SJCRH30 (cell line): Measurements from ENCODE around the gene PAK4. TPM values are rescaled to one million over a fixed set of nuclear protein-coding genes. Genes with fewer than 3 reads are reported as not detected.
A peak's percentile ranks its signal among the peaks of the same experiment; 100 is the strongest.

Source experiments
- DNase-seq, 2 experiments: peaks; one replicate each; pipeline ENCODE4 v3.0.0-alpha.2; 2015 to 2020
- H3K27ac ChIP-seq: fragments of 250-450 bp; sonication (Bioruptor Pico); 2 replicates; pipeline ENCODE4 v1.5.1; 2020; ENCODE audit warnings: mild to moderate bottlenecking, moderate library complexity
- H3K27me3 ChIP-seq: fragments of 250-450 bp; sonication (Bioruptor Pico); 2 replicates; pipeline ENCODE4 v1.5.1; 2020; ENCODE audit warnings: mild to moderate bottlenecking, moderate library complexity
- H3K36me3 ChIP-seq: fragments of 250-450 bp; sonication (Bioruptor Pico); 2 replicates; pipeline ENCODE4 v1.5.1; 2020; ENCODE audit warnings: mild to moderate bottlenecking, moderate library complexity
- H3K4me1 ChIP-seq: fragments of 250-450 bp; sonication (Bioruptor Pico); 2 replicates; pipeline ENCODE4 v1.5.1; 2020; ENCODE audit warnings: mild to moderate bottlenecking, moderate library complexity
- H3K4me3 ChIP-seq: fragments of 250-450 bp; sonication (Bioruptor Pico); 2 replicates; pipeline ENCODE4 v1.5.1; 2020; ENCODE audit warnings: mild to moderate bottlenecking, moderate library complexity
- H3K9me3 ChIP-seq: fragments of 250-450 bp; sonication (Bioruptor Pico); replicated peaks from 2 replicates; pipeline ENCODE4 v1.5.1; 2020; ENCODE audit warnings: mild to moderate bottlenecking, moderate library complexity
- total RNA-seq: library from RNA; depleted of rRNA; stranded (reverse); fragments of >200 nt; shearing (Covaris generic); gene quantifications from 2 replicates; pipeline ENCODE4 v1.2.3, GENCODE V29; 2014

Gene PAK4
- total RNA-seq, 1 experiment from 2014 or later = 11.6 TPM

DNA sequence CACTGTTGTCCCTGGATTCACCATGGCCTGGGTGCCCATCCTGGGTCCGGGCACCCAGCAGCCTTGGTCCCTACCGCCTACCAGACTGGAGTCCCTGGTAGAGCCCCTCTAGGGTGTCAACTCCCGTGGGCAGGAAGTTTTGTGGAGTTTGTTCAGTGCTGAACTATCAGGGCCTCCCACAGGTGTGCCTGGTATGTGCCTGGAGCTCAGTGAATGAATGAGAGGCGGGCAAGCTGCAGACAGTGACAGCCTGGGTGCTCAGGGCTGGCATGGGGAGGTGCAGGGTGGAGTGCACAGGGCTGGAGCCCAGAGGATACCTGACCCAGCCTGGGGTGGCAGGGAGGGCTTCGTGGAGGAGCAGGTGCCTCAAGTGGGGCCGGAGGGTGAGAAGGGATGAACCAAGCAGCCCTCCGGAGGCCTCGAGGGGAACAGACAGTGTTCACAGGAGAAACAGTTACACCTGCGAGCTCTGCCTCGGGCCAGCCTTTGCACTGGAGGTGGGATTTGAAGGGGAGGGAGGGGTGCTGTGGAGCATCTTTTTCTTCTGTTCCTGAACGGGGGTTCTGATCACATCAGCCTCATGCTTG lies 29.6 kb downstream of the PAK4 start:
- no peak for DNase-seq
- no peak overlapping the region for H3K4me3 ChIP-seq
- H3K9me3 ChIP-seq = no peaks in the 10 kb centered on the region
- H3K4me1 ChIP-seq = peaks cover 6% of the 10 kb centered on the region
- no peaks in the 10 kb centered on the region for H3K36me3 ChIP-seq
- H3K27ac ChIP-seq = no peak overlapping the region
- H3K27me3 ChIP-seq = no peaks in the 10 kb centered on the region

DNA sequence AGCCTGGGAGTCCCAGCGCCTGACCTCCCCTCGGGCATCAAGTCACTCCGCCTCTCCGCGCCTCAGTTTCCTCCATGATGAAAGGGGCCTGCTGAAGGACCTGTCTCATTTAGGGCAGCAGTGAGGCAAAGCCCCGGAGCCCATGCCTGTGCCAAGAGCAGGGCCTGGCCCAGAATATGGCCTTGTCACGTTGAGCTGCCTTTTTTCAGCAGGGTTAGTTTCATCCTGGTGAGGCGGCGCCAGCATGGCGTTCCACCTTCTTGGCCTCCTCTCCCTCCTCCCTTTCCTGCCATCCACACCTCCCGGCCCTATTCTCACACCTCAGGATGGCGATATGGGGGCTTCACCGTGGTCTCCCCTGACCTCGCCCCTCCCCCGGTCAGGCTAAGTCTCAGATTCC lies 30.2 kb downstream of the PAK4 start:
- Histone ChIP-seq H3K36me3 (no peaks in the 10 kb centered on the region), H3K4me3 (no peak overlapping the region), H3K4me1 (peaks cover 6% of the 10 kb centered on the region), H3K27ac (no peak overlapping the region), H3K27me3 (no peaks in the 10 kb centered on the region), H3K9me3 (no peaks in the 10 kb centered on the region)
- no peak for DNase-seq

DNA sequence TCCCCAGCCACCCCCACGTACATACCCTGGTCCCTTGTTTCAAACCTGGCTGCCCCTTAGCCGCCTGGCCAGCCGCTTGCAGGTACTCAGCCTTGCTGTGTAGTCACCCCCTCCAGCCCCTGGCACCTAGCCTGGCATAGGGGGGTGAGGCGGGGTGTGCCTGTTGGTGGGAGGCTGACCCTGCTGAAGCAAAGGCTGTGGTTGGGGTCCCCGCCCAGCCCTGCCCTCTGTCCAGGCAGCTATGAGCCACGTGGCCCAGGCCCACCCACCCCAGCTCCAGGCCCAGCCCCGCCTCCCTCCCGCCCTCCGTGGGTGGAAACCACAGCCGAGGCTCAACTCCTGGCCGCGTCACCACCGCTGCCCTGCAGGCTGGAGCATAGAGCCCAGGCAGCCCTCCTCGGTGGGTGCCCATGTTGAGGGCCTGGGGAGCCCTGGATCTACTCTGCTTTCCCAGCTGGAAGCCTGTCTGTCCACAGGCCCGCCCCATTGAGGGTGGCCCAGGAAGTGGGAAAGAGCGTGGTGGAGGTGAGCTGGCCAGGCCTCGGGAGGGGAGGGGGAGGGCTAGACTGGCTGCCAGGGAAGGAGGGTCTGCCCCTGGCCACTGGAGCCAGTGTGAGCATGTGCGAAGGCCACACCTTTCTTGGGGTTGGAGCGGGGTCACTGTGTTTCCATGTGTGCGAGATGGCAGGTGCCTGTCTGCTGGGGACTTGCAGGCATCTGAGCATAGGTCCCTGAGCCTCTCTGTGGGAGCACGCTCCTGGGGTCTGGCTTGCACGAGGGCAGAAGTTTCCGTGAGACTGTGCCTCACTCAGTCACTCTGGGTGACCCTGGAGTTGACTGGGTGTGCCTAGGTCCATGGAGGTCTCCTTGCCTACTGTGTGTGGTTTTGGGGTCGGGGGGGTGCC lies 31.0 kb downstream of the PAK4 start:
- no peak for DNase-seq

DNA sequence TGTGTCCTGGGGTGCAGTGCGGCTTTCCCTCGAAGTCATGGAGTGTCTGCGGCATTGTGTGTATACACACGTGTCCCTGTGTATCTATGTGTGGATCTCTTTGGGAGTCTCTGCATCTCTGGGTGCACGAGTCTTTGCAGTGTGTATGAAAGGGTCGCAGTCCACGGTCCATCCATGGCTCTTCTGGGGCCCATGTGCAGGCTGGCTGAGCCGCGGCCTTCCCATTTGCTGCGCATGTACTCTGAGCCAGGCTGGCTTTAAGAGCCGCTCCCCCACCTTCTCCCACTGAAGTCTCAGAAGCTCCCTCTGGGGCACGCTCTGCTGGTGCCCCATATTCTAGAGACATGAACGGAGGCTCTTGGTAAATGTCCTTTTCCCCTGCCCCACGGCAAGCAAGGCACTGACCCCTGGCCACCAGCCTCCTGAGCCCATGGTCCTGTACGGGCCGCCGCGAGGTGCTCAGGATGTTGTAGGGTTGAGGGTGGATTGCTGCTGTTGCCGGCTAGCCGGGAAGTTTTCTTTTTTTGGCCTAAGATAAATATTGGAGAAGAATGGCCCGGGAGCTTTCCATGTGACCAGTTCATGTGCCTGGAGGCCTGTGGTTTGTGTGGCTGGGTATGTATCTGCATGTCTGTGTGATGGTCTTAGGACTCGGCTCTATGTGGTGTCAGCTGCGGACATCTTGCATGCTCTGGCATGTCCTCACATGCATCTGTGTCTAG lies 31.9 kb downstream of the PAK4 start:
- H3K36me3 ChIP-seq = no peaks in the 10 kb centered on the region
- H3K4me1 ChIP-seq = no peaks in the 10 kb centered on the region
- no peaks in the 10 kb centered on the region for H3K9me3 ChIP-seq
- H3K27me3 ChIP-seq = no peaks in the 10 kb centered on the region
- no peak for DNase-seq
- H3K27ac ChIP-seq = no peak overlapping the region
- H3K4me3 ChIP-seq = no peak overlapping the region

More for the DNA sequence above, 31.0 kb downstream of the PAK4 start:
- no peak overlapping the region for H3K27ac ChIP-seq
- no peaks in the 10 kb centered on the region for H3K27me3 ChIP-seq
- no peaks in the 10 kb centered on the region for H3K9me3 ChIP-seq
- peaks cover under 1% of the 10 kb centered on the region; the same call in 1 of the 2 replicates for H3K4me1 ChIP-seq
- no peaks in the 10 kb centered on the region for H3K36me3 ChIP-seq
- no peak overlapping the region for H3K4me3 ChIP-seq

DNA sequence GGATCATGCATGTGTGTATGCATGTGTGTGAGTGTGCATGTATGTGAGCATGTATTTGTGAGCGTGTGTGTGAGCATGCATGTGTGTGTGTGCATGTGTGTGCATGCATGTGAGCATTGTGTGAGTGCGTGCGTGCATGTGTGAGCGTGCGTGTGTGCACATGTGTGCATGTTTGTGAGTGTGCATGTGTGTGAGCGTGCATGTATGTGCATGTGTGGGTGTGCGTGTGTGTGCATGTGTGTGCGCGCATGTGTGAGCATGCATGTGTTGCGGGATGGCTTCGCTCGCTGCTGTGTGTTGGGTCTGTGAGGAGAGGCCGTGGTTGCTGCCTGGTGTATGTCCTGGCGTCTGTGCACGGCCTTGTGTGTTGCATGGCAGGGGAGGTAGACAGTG lies 32.4 kb downstream of the PAK4 start:
- no peak for DNase-seq
- no peaks in the 10 kb centered on the region for H3K27me3 ChIP-seq
- H3K27ac ChIP-seq = no peak overlapping the region
- no peaks in the 10 kb centered on the region for H3K4me1 ChIP-seq
- no peak overlapping the region for H3K4me3 ChIP-seq
- no peaks in the 10 kb centered on the region for H3K9me3 ChIP-seq
- H3K36me3 ChIP-seq = no peaks in the 10 kb centered on the region

DNA sequence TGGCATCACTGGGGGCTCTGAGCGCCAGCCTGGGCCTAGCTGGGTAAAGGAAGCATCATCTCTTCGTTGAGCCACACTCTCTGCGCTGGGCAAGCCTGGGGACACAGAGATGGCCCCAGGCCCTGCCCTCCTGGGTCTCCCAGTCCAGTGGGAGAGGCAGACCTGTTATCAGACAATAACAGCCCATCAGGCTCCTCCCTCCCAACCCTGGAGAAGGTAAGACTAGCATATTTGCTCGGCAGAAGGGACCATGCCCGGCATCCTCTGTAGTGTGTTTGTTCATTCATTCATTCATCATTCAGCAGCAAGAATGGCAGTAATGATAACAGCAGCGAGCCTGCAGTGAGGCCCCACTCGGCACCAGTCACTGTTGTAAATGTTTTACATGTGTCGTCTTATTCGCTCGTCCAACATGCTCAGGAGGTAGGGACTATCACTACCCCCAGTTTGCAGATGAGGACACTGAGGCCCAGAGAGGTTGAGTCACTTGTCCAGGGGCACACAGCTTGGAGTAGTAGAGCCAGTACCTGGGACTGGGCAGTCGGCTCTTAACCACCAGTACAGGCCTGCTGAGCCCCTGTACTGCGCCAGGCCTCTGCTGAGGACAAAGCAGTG lies 33.2 kb downstream of the PAK4 start:
- no peak overlapping the region for H3K27ac ChIP-seq
- DNase-seq = no peak

DNA sequence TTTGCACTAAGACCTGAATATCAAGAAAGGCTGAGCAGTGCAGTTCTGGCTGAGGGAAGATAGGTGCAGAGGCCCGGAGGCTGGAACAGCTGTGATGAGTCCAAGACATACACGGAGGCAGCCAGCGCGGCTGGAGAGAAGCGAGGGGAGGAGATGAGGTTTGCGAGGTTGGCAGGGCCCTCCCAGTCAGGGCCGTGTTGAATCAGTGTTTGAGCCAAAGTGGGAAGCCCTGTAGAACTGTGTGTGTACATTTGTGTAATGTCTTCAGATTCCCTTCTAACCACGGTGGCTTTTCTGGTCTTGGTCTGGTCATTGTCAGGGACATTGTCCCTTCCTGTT lies 34.9 kb downstream of the PAK4 start:
- Histone ChIP-seq H3K27me3 (no peaks in the 10 kb centered on the region), H3K9me3 (no peaks in the 10 kb centered on the region), H3K36me3 (no peaks in the 10 kb centered on the region), H3K4me1 (no peaks in the 10 kb centered on the region), H3K4me3 (no peak overlapping the region), H3K27ac (no peak overlapping the region)
- DNase-seq = peak in 1 of 2 experiments; percentile 40

More for the DNA sequence above, 33.2 kb downstream of the PAK4 start:
- no peaks in the 10 kb centered on the region for H3K9me3 ChIP-seq
- no peak overlapping the region for H3K4me3 ChIP-seq
- H3K27me3 ChIP-seq = no peaks in the 10 kb centered on the region
- H3K4me1 ChIP-seq = no peaks in the 10 kb centered on the region
- H3K36me3 ChIP-seq = no peaks in the 10 kb centered on the region

DNA sequence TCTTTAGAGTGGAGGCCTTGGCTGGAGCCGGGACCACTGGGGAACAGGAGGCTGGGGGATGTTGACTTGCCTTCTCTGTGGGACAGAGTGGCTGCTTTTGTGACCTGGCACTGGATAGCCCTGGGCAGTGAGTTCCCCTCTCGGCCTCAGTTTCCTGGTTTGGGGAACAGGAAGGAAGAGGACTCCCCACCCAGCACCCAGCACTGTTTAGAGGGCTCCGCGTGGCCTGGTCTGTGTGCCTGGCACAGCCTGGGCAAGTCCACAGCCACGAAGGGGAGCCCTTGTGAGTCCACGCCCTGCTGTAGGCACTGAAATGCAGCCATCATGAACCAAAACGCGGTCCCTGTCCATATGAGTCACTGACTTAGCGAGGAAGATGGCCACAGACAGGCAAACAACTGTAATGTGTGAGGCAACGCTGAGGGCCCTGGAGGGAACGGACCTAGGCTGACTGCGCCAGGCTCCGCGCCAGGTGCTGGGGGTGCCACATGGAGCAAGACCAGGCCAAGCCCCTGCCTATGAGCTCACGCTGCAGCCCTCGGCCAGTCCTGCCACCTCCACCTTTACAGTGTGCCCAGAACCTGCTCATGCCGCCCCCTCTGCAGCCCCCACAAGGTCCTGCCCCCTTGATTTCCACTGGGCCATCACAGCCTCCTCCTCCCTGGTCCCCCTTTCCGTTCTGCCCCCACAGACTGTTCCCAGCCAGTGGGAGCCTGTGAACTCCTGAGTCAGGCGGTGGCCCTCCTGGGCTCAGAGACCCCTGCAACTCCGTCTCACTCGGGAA lies 35.5 kb downstream of the PAK4 start:
- no peak overlapping the region for H3K4me3 ChIP-seq
- no peaks in the 10 kb centered on the region for H3K27me3 ChIP-seq
- H3K9me3 ChIP-seq = no peaks in the 10 kb centered on the region
- no peaks in the 10 kb centered on the region for H3K36me3 ChIP-seq
- H3K27ac ChIP-seq = no peak overlapping the region
- no peak for DNase-seq
- no peaks in the 10 kb centered on the region for H3K4me1 ChIP-seq

DNA sequence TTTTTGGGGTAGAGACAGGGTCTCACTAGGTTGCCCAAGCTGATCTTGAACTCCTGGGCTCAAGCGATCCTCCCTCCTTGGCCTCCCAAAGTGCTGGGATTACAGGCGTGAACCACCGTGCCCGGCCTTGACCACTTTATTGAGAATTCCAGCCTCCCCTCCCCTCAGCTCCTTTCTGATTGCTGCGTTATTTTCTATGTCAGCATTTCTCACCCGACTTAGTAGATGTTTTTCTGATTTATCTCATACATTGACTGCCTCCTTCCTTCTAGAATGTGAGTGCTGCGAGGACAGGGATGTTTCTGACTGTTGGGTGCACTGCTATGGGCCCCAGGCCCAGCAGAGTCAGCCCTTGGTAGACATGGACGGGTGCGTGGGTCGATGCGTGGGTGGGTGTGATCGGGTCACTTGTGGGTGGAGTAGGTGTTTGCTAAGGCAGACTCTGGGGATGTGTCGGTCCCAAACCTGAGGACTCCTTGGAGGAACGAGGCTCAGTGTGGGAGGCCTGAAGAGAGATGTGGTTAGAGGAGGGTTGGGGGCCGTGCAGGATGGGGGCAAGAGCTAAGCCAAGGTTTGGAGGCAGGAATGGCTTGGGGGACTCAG lies 37.0 kb downstream of the PAK4 start:
- H3K27me3 ChIP-seq = no peaks in the 10 kb centered on the region
- H3K27ac ChIP-seq = no peak overlapping the region
- no peak overlapping the region for H3K4me3 ChIP-seq
- no peaks in the 10 kb centered on the region for H3K36me3 ChIP-seq
- no peak for DNase-seq
- no peaks in the 10 kb centered on the region; the same call in 1 of the 2 replicates for H3K4me1 ChIP-seq
- H3K9me3 ChIP-seq = no peaks in the 10 kb centered on the region

DNA sequence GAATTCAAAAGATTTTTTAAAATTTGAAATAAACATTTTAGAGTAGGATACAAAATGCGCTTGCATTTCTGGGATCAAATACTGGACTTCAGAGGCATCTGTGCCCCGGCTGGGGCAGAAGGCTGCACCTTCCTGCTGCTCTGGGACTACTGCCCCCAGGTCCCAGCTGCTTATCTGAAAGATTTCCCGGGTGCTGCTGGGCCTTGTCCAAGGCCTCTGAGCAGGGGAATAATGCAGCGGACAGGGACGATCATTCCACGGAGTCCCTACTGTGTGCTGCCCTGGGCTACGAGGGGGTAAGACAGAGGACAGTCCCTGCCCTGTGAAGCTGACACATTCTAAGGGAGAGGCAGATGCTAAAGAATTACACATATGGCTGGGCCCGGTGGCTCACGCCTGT lies 38.0 kb downstream of the PAK4 start:
- no peaks in the 10 kb centered on the region for H3K9me3 ChIP-seq
- no peak overlapping the region for H3K27ac ChIP-seq
- DNase-seq = no peak

DNA sequence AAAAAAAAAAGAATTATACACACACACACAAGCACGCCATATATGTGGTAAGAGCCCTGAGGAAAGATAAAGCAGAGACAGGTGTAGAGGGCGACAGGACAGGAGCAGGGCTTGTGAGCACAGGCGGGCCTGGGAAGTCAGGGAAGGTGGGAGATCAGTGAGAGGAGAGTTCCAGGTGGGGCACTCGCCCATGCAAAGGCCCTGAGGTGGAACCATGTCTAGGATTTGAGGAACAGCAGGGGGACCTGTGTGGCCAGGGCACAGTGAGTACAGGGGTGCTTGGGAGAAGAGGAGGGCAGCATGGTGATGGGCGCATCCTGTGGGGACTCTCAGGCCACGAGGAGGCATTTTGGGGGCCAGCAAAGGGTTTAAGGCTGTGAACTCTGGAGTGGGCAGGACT lies 38.7 kb downstream of the PAK4 start:
- Histone ChIP-seq H3K4me1 (no peaks in the 10 kb centered on the region; the same call in 1 of the 2 replicates), H3K4me3 (no peak overlapping the region), H3K36me3 (no peaks in the 10 kb centered on the region), H3K27me3 (no peaks in the 10 kb centered on the region), H3K9me3 (no peaks in the 10 kb centered on the region), H3K27ac (no peak overlapping the region)
- no peak for DNase-seq

More for the DNA sequence above, 38.0 kb downstream of the PAK4 start:
- Histone ChIP-seq H3K27me3 (no peaks in the 10 kb centered on the region), H3K4me3 (no peak overlapping the region), H3K36me3 (no peaks in the 10 kb centered on the region), H3K4me1 (no peaks in the 10 kb centered on the region; the same call in 1 of the 2 replicates)

DNA sequence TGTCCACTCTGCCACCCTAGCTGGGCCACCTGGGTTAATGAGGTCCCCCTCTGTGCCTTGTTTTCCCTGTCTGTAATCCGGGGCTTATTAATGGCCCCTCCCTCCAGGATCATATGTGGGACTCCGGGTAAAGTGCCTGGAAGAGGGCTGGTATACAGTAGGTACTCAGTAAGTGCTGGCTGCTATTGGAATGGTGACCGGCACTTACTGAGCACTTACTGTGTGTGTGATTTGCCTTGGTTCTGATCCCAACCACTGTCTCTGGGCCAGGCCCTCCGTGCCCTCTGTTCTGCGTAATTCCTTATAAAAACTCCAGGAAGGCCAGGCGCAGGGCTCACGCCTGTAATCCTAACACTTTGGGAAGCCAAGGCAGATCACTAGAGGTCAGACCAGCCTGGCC lies 40.3 kb downstream of the PAK4 start:
- no peak overlapping the region for H3K4me3 ChIP-seq

DNA sequence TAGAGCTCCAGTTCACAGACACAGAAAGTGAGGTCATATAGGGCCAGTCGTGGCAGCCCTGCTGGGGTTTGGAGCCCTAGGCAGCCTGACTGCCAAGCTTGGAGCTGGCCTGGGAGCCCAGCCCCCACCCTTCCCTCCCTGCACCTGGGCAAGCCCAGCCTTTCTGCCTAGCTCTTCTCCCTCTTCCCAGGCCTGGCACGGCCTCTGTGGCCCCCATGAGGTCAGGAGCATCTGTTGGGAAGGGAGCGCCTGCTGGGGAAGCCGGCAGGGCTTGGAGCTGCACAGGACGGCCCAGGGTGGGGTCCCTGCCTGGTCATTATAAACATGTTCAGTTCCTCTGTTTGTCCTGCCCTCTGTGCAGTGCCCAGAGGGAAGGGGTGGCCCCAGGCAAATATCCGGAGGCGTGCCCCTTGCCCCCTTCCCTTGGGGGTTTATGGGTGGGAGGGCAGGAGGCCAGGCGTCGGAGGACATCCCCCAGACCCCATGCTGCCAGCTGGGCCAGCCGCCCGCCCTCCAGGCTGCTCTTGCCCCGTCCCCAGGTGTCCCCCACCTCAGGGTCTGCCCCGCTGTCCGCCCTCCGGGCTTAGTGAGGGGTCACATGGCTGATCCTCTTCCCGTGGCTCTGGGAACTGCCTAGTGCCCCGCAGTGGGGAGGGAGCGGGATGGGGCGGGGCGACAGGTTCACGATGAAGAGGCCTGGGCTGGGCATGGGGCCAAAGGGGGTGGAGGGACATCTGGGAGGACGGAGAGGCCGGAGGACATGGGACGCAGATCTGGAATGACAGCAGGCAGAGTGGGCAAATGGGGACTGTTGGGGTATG lies 41.2 kb downstream of the PAK4 start:
- H3K9me3 ChIP-seq = no peaks in the 10 kb centered on the region
- H3K4me3 ChIP-seq = no peak overlapping the region
- H3K27ac ChIP-seq = no peak overlapping the region
- peak; percentile 70 to 77 for DNase-seq
- no peaks in the 10 kb centered on the region for H3K36me3 ChIP-seq
- H3K4me1 ChIP-seq = no peaks in the 10 kb centered on the region; the same call in 1 of the 2 replicates
- no peaks in the 10 kb centered on the region for H3K27me3 ChIP-seq

More for the DNA sequence above, 40.3 kb downstream of the PAK4 start:
- DNase-seq = no peak
- Histone ChIP-seq H3K9me3 (no peaks in the 10 kb centered on the region), H3K36me3 (no peaks in the 10 kb centered on the region), H3K27me3 (no peaks in the 10 kb centered on the region), H3K4me1 (no peaks in the 10 kb centered on the region; the same call in 1 of the 2 replicates), H3K27ac (no peak overlapping the region)
